Activated T-cell treated with anti-CD3 and anti-CD28 coated beads for 24 hours (primary cell): ENCODE data around the gene AUH.

Source experiments
- DNase-seq: peaks from one replicate; pipeline ENCODE4 v3.0.0-alpha.2; 2020; ENCODE audit warnings: low read depth

Gene AUH

GRCh38 chr9:91338681-91339080, 23.0 kb downstream of the AUH start:
- DNase-seq = no peak

GRCh38 chr9:91336786-91337185, 24.9 kb downstream of the AUH start:
- no peak for DNase-seq

- DNase-seq = no peak
Observed at GRCh38 chr9:91334053-91334452, 27.7 kb downstream of the AUH start.

- DNase-seq = no peak
Observed at GRCh38 chr9:91333551-91333950, 28.2 kb downstream of the AUH start.

GRCh38 chr9:91332546-91333231, 29.0 kb downstream of the AUH start:
- no peak for DNase-seq

- no peak for DNase-seq
Observed at GRCh38 chr9:91331849-91332248, 29.9 kb downstream of the AUH start.

GRCh38 chr9:91328186-91328585, 33.5 kb downstream of the AUH start:
- no peak for DNase-seq

GRCh38 chr9:91321691-91322090, 40.0 kb downstream of the AUH start:
- no peak for DNase-seq

- DNase-seq = no peak
Observed at GRCh38 chr9:91320299-91320698, 41.4 kb downstream of the AUH start.

- no peak for DNase-seq
Observed at GRCh38 chr9:91316093-91316492, 45.6 kb downstream of the AUH start.

- DNase-seq = no peak
Observed at GRCh38 chr9:91315191-91315590, 46.5 kb downstream of the AUH start.

GRCh38 chr9:91312717-91313325, 48.9 kb downstream of the AUH start:
- no peak for DNase-seq

- no peak for DNase-seq
Observed at GRCh38 chr9:91310037-91310436, 51.7 kb downstream of the AUH start.

- DNase-seq = no peak
Observed at GRCh38 chr9:91308191-91308590, 53.5 kb downstream of the AUH start.

- no peak for DNase-seq
Observed at GRCh38 chr9:91307279-91307678, 54.4 kb downstream of the AUH start.

- DNase-seq = no peak
Observed at GRCh38 chr9:91306296-91306630, 55.5 kb downstream of the AUH start.

GRCh38 chr9:91305596-91306295, 56.0 kb downstream of the AUH start:
- DNase-seq = no peak

GRCh38 chr9:91303741-91304415, 57.8 kb downstream of the AUH start:
- no peak for DNase-seq

GRCh38 chr9:91302831-91303230, 58.9 kb downstream of the AUH start:
- no peak for DNase-seq

- DNase-seq = no peak
Observed at GRCh38 chr9:91301161-91301560, 60.6 kb downstream of the AUH start.

- no peak for DNase-seq
Observed at GRCh38 chr9:91298311-91298710, 63.4 kb downstream of the AUH start.

GRCh38 chr9:91297306-91297705, 64.4 kb downstream of the AUH start:
- no peak for DNase-seq

GRCh38 chr9:91296354-91296753, 65.4 kb downstream of the AUH start:
- DNase-seq = no peak
